Stimulated activated CD4-positive, alpha-beta T cell treated with anti-CD3 and anti-CD28 coated beads, Interleukin-2, amount 100 ng/mL, for 24 hours (primary cell): ENCODE results near the gene TOR1B.

Source experiments
- DNase-seq, 2 donors: peaks; one replicate each; pipeline ENCODE4 v3.0.0-alpha.2; 2020

TOR1B gene

DNA sequence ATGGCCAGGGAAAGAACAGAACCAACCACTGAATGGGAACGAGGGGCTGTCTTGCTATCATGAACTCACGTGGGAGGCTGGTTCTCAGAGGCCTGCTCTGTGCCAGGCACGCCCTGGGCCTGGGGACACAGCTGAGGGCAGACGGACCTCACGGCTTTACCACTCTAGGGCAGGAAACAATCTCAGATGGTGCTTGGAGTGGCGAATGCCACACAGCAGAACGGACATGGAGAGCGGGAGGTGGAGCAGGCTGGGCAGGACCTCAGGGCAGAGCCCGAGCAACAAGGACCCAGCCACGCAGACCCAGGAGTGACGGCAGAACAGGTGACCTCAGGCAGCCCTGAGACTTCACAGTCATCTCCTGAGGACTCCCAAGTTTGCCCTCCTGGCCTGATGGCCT, 12.3 kb downstream of the TOR1B start:
- no peak for DNase-seq

DNA sequence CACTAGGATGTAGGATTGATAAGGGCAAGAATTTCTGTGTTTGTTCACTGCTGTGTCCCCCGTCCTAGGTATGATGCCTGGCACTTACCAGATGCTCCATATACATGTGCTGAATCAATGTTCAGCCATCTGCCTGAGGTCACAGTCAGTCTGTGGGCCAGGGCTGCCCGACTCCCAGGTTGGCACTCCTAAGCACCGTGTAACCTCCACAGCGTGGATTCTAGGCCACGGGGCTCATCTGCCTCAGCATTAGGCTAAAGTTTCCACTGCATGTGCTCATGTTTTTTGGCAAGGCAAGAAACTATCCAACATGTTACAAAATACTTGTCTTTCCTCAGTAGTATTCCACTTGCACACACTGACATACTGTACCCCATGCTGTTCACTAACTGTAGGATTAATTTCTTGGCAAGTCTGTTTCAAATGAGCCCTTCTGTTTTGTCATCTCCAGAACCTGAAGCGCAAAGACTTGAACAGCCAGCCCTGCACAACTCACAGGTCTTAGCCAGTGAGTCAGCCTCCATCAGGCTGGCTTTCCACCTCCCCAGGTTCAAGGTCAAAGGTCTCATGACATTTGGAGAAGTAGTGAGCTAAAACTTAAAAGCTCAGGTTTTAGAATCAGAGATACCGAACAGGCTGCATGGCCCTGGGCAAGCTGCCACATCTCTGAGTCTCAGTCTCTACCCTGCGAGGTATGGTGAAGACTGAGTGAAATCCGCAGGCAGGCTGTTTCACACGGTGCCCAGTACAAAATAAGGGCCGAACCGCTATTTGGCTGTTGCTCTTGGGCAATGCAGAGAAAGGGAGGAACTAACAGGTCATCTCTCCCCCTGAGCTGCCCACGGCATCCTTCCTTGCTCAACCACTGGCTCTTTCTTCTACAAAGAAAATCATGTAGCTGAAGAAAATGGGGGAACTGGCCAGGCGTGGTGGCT, 13.8 kb downstream of the TOR1B start:
- DNase-seq, result no peak

DNA sequence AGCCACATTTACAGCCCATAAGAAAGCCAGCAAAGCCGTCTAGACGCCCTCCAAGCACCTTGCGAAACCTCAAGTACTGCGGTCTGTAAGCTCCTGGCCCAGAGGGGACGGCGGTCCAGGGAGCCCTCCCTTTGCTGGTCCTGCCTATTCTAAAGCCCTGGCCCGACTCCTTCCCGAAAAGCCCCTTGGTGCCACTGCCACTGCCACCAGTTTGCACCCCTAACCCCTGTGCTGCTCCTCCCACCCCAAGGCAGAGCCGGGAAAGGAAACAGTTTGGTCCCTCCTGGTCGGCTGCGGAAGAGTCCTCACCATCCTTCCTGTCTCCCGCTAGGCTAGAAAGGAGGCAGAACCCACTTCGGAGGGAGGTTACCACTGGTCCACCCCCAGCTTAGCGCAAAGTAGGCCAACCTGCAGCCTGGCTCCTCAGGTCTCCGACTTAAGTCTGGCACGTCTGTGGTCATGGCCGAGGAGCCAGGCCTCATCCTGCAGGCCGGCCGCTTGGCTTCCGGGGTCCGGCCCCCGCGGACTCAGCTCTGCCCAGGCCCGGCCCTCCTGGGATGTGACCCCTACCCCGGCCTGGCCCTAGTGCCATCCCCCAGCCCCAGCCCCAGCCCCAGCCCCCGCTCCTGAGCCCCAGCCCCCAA, 20.0 kb downstream of the TOR1B start:
- DNase-seq, result peak in 1 of 2 donors; percentile 29

DNA sequence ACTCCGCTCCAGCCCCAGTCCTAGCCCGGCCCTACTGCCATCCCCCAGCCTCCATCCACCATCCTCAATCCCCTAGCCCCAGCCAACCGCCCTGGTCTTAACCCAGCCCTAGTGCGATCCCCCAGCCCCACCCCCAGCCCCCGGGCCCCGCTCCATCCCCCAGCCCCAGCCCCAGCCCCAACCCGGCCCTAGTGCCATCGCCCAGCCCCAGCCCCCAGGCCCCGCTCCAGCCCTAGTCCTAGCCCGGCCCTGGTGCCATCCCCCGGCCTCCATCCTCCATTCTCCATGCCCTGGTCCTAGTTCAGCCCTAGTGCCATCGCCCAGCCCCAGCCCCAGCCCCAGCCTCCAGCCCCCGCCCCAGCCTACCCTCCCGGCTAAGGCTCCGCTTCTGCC, 20.6 kb downstream of the TOR1B start:
- no peak for DNase-seq

DNA sequence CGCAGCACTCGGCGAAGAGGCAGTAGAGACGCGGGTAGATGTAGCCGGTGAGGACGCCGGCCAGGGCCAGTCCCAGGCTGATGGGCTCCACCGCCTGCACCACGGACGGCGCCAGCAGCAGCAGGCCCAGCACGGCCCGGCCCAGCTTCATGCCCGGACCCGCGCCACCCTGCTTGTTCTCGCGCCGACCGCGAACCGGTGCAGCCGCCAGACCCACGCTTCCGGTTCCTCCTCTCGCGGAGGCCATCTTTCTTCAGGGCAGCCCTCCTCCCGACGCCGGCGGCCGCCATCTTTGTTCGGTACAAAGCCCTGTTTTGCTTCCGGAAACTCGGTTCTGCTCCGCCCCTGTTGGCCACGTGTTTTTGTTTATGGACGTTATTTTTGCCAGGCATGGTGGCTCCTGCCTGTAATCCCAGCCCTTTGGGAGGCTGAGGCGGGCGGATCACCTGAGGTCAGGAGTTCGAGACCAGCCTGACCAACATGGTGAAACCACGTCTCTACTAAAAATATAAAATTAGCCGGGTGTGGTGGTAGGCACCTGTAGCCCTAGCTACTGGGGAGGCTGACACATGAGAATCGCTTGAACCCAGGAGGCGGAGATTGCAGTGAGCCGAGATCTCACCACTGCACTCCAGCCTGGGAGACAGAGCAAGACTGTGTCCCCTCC, 21.1 kb downstream of the TOR1B start, which contains the start of gene TOR1A:
TSS of gene TOR1A (minus strand) at position 202 of the 667 bp plus-strand sequence. CDS start at position 151, 51 bp downstream.
- peak; percentile 93 to 94 for DNase-seq

DNA sequence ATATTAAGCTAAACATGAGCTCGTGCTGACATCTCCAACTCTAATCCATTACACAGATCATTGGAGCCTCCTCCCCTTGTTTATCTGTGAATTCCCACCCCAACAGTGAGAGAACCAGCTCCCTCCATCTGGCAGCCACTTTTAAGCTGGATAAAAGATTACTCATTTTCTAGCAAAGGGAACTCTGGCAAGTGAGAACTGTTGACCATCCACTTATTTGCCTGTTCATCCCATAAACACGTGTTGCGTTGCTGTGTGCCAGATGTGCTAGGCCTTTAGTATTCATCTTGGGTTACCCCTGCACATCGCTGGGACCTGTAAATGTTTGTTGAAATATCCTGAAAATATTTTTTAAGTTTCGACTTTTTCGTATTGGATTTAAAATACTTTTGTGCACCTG, 23.4 kb downstream of the TOR1B start:
- DNase-seq, result no peak

DNA sequence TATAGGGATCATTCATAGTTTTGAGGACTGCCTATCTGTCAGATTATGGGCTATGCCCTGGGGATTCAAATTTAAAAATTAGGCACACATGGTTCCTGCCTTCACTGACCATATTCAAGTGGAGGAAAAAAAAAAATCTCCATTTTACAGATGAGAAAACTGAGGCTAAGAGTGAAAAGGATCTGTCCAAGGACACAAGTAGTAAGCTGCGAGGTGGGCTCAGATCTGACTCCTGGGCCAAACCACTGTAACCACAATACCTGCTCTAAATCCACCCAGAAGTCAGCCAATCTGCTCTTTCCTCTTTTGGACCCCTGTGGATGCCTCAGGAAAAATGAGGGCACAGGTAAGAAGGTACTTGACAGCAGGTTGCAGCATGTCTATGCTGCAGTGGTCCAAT, 23.8 kb downstream of the TOR1B start:
- DNase-seq, result no peak

DNA sequence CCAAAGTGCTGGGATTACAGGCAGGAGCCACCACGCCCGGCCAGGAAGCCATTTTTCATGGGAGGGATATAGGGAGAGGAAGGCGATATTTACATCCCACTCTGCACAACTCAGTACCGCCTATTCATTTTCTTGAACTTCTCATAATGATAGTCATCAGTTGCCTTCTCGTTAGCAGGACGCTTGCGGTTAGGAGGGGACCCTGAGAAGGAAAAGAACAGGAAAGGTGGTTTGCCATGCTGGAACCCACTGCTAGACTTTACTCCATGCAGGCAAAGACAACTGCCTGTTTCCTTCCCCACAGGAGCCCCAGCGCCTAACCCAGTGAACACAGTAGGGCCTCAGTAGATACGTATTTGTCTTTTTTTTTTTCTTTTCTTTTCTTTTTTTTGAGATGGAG, 25.1 kb downstream of the TOR1B start:
- no peak for DNase-seq

DNA sequence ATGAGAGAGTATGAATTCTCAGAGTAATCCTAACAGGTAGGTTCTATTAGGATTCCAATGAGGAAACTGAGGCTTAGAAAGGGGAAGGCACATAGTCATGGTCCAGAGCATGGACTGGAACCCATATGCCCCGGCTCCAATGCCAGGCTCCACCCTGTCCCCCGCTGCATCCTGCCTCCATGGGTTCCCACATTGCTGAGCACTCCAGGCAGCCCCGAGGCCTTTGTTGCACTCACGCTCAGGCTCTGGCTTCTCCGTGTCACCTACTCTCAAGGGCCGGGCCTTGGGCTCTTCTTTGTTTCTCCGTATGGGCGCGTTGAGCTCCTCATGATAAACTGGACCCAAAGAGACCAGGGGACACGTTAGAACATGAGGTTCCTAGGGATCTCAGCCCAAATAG, 26.0 kb downstream of the TOR1B start:
- no peak for DNase-seq

DNA sequence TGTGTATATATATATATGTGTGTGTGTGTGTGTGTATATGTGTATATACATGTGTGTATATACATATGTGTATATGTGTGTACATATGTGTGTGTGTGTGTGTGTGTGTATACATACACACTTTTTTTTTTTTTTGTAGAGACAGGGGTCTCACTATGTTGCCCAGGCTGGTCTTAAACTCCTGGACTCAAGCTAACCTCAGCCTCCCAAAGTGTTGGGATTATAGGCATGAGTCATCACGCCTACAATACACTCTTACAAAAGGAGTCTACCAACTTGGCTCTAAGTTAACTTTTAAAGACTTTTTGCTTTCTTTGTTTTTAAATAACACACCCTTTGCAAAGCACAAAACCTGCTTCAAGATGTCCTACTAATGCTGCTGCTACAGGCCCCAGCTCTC, 30.0 kb downstream of the TOR1B start:
- DNase-seq, result no peak

DNA sequence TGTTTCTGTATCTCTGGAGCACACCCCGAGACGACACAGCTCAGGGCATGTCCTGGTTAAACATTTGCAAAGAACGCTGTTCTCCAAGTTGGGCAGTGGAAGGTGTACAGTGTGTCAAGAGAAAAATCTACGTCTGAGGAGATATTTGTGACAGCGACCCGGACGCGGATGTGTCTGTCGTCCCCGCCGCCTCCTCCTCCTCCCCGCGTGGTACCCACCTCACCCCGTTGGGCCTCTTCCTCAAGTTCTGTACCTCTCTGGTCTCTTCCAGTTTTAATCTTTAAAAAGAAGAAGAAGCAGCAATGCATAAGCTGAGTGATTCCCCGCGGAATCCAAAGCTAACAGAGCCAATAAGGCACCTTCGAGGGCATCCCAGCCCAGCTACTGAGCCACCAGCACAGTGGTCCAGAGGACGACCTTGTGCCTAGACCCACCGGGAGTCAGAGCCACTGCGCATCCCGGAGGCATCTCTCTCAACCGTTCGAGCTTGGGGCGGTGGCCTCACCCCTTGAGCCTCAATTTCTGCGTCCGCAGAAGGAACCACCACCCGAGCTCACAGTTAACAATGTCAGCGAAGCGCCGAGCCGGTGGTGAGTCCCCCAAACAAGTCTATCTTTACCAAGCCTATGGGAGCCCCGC, 31.6 kb downstream of the TOR1B start:
- DNase-seq, result peak; percentile 53 to 54

DNA sequence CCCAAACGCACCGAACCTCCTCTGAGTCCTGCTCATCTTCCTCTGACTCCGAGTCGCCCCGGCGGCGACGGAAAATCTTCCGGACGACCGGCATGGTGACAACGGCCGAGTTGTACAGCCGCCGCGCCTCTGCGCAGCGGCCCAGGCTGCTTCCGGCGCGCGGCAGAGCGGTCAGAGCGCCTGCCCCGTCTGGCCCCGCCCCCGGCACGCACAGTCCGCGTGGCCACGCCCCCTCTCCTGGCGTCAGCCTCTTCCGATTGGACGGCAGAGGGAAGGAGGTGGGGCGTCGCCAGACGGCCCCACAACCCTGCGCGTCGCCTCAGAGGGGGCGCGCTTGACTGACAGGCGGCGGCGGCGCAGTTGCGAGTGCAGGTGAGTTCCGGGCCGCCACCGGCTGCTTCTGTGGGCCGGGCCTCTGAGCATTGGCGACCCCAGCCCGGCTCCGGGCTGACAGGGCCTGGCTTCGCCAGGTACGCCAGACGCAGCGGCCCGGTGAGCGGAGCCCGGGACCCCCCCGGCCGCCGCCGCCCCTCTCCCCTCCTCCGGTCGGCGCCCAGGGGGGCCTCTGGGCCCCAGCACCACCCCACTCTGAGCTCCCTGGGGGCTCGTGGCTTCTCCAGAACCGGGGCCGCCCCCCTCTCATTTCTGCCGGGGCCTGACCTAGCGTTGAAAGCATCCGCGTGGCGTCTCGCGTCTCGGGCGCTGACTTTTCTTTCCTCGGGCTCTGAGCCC, 32.3 kb downstream of the TOR1B start, which contains the start of the genes C9orf78 and USP20:
TSS of gene C9orf78 (minus strand) at position 148 of the 732 bp plus-strand sequence. CDS start at position 94, 54 bp downstream.
TSS of gene USP20 (plus strand) at position 331 of the 732 bp plus-strand sequence. CDS start 17,098 bp downstream, outside the sequence.
- peak; percentile 97 to 98 for DNase-seq

DNA sequence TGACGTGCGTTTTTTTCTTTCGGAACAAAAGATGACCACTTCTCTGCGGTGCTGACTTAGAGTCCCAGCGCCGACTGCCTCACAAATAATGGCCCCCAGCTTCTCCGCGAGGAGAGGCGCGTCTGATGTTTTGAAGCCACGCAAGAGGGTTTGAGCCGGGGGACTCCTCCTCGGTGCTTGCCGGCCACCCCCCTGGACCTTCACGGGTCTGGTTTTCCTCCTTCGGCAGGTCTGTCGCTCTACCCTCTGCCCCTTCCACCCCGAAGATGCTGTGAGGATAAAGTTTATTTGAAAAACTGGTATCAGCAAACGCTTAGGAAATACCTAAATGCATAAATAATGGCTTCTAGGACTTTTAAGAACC, 32.9 kb downstream of the TOR1B start:
- DNase-seq, result no peak

DNA sequence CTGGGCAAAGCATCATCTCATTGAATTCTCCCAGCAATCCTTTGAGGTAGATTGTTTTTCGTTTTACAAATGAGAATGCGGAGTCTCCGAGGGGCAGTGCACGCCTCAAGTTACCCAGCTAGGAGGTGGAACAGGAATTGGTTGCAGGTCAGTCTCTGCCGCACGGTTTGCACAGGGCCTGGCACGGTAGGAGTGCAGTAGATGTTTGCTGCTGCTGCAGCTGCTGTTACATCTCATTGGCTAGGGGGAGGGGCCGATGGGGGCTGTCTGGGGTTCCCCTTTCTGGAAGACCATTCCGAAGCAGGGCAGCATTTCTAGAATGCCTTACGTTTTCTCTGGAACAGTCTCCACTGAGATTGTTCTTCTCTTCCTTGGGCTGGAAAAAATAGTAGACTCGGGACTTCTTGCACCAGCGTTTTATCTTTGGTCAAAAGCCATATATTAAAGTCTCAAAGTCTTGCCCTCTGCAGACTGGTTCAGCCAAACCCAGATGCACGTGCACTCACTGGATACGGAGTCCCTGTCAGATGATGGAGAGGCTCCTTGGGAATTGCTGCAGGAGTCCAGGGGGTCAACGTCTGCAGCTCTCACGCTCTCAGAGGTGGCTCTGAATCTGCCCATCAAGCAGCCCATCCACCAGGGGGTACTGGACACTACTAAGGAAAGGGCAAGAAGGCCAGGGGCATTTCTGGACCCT, 33.5 kb downstream of the TOR1B start:
- DNase-seq, result peak; percentile 60 to 62

DNA sequence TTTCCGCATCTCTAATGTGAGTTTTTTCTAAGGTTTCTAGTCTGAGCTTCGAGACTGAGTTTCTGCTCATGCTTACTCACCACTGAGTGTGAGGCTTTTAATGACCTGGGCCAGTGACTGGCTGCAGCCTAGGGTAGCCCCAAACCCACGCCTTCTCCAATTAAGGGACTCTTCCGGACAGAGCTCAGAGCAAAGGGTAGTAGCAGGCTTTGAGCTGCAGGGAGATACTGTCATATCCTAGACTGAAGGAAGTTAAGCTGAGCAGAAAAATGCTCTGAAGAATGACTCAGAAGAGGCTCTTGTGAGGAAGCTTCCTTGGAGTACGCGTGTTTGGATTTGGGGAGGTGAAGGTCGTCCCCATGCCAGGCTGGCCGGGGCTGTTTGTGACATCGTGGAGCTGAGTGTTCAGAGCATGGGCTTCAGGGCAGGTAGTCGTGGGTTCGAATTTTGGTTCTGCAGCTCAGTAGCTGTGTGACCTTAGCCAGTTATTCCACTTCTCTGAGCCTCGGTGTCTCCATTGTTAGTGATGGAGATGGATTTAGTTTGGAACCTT, 35.8 kb downstream of the TOR1B start:
- DNase-seq, result peak; percentile 45 to 47

DNA sequence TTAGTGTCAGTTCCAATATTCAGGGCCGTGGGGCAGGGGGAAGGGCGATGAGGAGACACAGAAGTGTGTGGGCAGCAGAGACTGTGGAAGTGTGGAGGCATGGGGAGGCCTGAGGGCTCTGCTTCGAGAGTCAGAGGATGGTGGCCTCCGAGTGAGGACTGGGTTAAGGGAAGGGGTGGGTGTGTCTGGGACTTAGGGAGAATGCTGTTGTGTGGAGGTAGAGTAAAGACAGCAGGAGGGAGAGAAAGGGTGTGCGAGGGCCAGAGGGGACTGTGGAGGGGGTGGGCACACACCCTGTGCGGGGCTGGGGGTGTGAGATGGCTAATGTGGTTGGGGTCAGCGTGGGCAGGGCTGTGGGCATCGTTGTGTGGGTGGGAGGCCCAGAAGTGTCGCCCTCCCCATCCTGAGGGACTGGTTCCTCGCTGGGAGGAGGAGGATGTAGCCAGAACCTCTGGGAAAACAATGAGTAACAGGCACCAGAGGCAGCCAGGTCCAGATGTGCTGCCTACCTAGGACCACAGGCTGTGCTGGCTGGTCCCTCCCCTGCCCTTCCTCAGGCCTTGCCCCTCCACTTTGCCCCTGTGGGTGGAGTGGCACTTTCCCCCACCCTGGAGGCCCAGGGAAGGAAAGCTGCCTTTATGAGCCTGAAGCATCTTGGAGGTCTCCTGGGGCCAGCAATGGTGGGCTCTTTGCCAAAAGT, 36.5 kb downstream of the TOR1B start:
- peak in 1 of 2 donors; percentile 28 for DNase-seq

DNA sequence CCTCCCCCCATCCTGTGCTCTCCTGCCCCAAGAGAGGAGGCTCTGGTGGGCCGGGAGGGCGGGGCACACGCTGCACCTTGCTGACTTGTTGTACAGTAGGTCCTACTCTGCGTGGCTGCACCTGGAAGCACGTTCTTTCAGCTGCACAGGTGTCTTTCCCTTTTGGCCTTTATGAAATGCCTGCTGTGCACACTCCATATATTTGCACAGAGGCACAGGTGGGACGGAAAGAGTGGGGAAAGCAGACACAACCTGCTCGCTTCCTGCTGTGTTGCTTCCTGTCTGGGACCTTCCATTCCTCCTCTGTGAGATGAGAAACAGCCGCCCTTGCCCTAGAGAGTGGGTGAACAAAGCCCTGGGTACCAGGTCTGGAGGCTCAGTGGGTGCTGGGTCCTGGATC, 37.0 kb downstream of the TOR1B start:
- DNase-seq, result peak in 1 of 2 donors; percentile 18

DNA sequence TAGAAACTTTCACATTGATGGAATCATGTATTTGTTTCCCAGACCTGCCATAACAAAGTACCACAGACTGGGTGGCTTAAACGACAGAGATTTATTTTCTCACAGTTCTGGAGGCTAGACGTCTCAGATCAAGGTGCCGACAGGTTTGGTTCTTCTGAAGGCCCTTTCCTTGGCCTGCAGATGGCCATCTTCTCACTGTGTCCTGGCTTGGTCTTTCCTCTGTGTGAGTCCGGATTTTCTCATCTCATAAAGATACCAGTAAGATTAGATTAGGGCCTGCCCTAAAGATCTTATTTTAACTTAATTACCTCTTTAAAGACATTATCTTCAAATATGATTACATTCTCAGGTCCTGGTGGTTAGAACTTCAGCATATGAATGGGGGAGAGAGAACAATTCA, 38.1 kb downstream of the TOR1B start:
- DNase-seq, result no peak

DNA sequence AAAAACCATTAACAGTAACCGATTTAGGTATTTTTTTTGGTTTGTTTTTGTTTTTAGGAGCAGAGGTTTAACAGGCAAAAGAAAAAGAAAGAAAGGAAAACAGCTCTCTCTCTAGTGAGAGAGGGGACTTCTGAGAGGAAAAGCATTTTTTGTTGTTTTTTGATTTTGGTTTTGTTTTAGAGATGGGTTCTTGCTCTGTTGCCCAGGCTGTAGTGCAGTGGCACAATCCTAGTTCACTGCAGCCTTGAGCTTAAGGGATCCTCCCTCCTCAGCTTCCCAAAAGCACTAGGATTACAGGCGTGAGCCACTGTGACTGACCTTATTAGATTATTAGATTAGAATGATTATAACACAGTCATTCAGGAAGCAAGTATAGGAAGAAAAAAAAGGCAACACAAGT, 42.4 kb downstream of the TOR1B start:
- DNase-seq, result no peak

DNA sequence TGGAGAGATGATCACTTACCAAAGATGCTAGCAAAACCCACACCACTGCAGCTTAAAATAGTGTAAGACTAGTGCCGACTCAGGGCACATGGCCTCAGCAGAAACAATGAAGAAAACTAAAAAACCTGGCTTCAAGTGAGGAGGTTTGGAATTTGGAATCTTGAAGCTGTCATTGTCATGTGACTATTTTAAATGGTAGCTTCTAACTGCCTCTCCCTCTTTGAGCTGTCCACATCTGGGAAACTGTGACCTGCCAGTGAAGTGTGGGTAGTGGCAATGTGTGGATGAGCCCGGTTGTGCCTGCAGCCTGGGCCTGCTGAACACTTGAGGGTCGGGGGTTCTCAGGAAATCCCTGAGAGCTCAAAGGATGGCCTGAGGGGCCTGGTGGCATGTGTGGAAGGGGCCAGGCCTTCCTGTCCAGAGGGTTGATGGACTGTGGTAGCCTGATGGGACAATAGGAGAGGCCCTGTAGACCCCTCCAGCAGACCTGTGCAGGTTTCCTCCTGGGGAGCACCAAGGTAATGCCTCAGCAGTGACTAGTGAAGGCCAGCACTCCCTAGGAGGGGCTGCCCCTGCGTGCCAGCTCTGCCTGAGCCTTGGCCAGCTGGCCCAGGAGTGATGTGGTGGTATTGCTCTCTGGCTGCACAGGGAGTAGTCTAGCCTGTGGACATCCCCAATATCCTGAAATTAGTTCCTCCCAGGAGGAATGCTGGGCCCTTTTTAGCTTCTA, 45.9 kb downstream of the TOR1B start:
- no peak for DNase-seq
